ENCODE measurements around the gene BOD1L1.

GRCh38 chr4:13526658-13527057 lies 100.9 kb downstream of the BOD1L1 start:
- TF ChIP-seq CTCF (IDR thresholded peaks at IDR 0.05) (no peak), EZH2 (IDR thresholded peaks at IDR 0.05; ENCODE audit: borderline replicate concordance, insufficient read depth, low read depth, low read length, poor library complexity, severe bottlenecking) (no peak)

Data from B cell (primary cell).